ENCODE data around the gene PARP1.

- TF ChIP-seq CTCF (IDR thresholded peaks at IDR 0.05): no peak
- no peak for TF ChIP-seq POLR2A (IDR thresholded peaks at IDR 0.05)
These were observed 35.9 kb downstream of the PARP1 start for GRCh38 chr1:226371866-226372490.

Measured in esophagus squamous epithelium (tissue), 4 donors.